ENCODE data around the gene DTWD2. TPM values are rescaled to one million over a fixed set of nuclear protein-coding genes. Genes with fewer than 3 reads are reported as not detected.
"Not testable (repeated sequence)": the region's sequence is repeated elsewhere in the genome, so short reads cannot be mapped to it uniquely, and the experiment has no call there.

Gene DTWD2
- total RNA-seq, 1 experiment from 2014 or later, result 10.0 TPM

DNA sequence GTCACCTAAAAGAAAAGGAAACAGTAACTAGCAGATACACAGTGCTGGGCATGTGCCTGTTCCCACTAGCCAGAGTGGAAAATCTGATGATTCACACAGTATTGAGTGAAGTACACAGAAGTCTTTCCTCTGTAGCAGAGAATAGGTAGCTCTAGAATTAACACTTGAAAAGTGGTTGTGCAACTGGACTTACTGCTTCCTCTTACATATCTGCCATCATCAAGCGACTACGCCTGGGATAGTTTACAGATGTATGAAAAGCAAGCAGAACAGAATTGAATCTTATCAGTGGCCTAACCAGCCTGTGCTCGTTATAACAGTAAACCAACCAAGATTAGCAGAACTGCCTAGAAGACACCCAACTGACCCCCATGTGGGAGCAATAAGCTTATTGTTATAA lies 130.6 kb downstream of the DTWD2 start:
- Histone ChIP-seq H3K4me3 (ENCODE audit: low read depth in 2 of 2, low read length in 2 of 2) (no peak overlapping the region), H3K27ac (ENCODE audit: low read length) (no peak overlapping the region), H3K9me3 (ENCODE audit: control insufficient read depth, insufficient read depth, low read depth, low read length) (no peaks in the 10 kb centered on the region), H3K4me1 (ENCODE audit: control insufficient read depth, insufficient read depth, low read length) (no peaks in the 10 kb centered on the region), H3K36me3 (ENCODE audit: control insufficient read depth, insufficient read depth, low read length) (no peaks in the 10 kb centered on the region), H3K27me3 (ENCODE audit: control insufficient read depth, insufficient read depth, low read length) (no peaks in the 10 kb centered on the region)
- in situ Hi-C loops (cut with HindIII; ENCODE audit: low pct_unique_long_range_greater_than_20kb, low sequenced_read_pairs) (no loop called here), intact Hi-C loops (cut with micrococcal nuclease; ENCODE audit: unreplicated experiment) (no loop called here)
- ChIA-PET CTCF (no interaction called here), POLR2A (no interaction called here)
- TF ChIP-seq SIN3A (IDR thresholded peaks at IDR 0.05; ENCODE audit: borderline replicate concordance, insufficient read depth, low read depth, low read length) (no peak), POLR2AphosphoS5 (IDR thresholded peaks at IDR 0.05; ENCODE audit: low read depth, low read length) (no peak), TCF7L2 (IDR thresholded peaks at IDR 0.05; ENCODE audit: low read depth, low read length) (no peak)
- TF ChIP-seq, protein P1, sequence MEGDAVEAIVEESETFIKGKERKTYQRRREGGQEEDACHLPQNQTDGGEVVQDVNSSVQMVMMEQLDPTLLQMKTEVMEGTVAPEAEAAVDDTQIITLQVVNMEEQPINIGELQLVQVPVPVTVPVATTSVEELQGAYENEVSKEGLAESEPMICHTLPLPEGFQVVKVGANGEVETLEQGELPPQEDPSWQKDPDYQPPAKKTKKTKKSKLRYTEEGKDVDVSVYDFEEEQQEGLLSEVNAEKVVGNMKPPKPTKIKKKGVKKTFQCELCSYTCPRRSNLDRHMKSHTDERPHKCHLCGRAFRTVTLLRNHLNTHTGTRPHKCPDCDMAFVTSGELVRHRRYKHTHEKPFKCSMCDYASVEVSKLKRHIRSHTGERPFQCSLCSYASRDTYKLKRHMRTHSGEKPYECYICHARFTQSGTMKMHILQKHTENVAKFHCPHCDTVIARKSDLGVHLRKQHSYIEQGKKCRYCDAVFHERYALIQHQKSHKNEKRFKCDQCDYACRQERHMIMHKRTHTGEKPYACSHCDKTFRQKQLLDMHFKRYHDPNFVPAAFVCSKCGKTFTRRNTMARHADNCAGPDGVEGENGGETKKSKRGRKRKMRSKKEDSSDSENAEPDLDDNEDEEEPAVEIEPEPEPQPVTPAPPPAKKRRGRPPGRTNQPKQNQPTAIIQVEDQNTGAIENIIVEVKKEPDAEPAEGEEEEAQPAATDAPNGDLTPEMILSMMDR (IDR thresholded peaks at IDR 0.05), result no peak
- ATAC-seq, result no peak
- no peak for DNase-seq (ENCODE audit: low read depth, low spot score)
- BruUV-seq (replicated peaks), result no TSS peak

DNA sequence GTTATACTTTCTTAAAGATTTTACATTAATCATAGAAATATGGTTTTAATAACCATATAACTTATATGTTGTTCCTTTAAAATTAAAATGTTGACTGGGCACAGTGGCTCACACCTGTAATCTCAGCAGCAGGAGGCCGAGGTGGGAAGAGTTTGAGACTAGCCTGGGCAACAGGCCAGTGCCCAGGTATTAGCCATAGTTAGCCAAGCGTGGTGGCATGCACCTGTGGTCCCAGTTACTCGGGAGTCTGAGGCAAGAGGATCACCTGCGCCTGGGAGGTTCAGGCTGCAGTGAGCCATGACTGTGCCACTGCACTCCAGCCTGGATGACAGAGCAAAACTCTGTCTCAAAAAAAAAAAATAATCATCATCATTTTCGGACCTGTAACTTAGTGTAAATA lies 133.5 kb downstream of the DTWD2 start:
- ChIA-PET POLR2A (no interaction called here), CTCF (no interaction called here)
- Histone ChIP-seq H3K36me3 (ENCODE audit: control insufficient read depth, insufficient read depth, low read length) (no peaks in the 10 kb centered on the region), H3K27ac (ENCODE audit: low read length) (no peak overlapping the region), H3K27me3 (ENCODE audit: control insufficient read depth, insufficient read depth, low read length) (no peaks in the 10 kb centered on the region), H3K9me3 (ENCODE audit: control insufficient read depth, insufficient read depth, low read depth, low read length) (no peaks in the 10 kb centered on the region), H3K4me1 (ENCODE audit: control insufficient read depth, insufficient read depth, low read length) (no peaks in the 10 kb centered on the region), H3K4me3 (ENCODE audit: low read depth in 2 of 2, low read length in 2 of 2) (no peak overlapping the region)
- in situ Hi-C loops (cut with HindIII; ENCODE audit: low pct_unique_long_range_greater_than_20kb, low sequenced_read_pairs), result no loop called here
- no peak for TF ChIP-seq POLR2AphosphoS5 (IDR thresholded peaks at IDR 0.05; ENCODE audit: low read depth, low read length)
- TF ChIP-seq, protein P1 (IDR thresholded peaks at IDR 0.05), result no peak
- TF ChIP-seq, protein P2, sequence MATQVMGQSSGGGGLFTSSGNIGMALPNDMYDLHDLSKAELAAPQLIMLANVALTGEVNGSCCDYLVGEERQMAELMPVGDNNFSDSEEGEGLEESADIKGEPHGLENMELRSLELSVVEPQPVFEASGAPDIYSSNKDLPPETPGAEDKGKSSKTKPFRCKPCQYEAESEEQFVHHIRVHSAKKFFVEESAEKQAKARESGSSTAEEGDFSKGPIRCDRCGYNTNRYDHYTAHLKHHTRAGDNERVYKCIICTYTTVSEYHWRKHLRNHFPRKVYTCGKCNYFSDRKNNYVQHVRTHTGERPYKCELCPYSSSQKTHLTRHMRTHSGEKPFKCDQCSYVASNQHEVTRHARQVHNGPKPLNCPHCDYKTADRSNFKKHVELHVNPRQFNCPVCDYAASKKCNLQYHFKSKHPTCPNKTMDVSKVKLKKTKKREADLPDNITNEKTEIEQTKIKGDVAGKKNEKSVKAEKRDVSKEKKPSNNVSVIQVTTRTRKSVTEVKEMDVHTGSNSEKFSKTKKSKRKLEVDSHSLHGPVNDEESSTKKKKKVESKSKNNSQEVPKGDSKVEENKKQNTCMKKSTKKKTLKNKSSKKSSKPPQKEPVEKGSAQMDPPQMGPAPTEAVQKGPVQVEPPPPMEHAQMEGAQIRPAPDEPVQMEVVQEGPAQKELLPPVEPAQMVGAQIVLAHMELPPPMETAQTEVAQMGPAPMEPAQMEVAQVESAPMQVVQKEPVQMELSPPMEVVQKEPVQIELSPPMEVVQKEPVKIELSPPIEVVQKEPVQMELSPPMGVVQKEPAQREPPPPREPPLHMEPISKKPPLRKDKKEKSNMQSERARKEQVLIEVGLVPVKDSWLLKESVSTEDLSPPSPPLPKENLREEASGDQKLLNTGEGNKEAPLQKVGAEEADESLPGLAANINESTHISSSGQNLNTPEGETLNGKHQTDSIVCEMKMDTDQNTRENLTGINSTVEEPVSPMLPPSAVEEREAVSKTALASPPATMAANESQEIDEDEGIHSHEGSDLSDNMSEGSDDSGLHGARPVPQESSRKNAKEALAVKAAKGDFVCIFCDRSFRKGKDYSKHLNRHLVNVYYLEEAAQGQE (IDR thresholded peaks at IDR 0.05; ENCODE audit: insufficient read depth in 1 of 2, low read depth in 2 of 2, low read length in 1 of 2), result no peak
- TF ChIP-seq TCF7L2 (IDR thresholded peaks at IDR 0.05; ENCODE audit: low read depth, low read length), result no peak
- TF ChIP-seq SIN3A (IDR thresholded peaks at IDR 0.05; ENCODE audit: borderline replicate concordance, insufficient read depth, low read depth, low read length), result no peak
- intact Hi-C loops (cut with micrococcal nuclease; ENCODE audit: unreplicated experiment), result no loop called here
- DNase-seq (ENCODE audit: low read depth, low spot score) (no peak), ATAC-seq (no peak)
- BruUV-seq (replicated peaks), result no TSS peak

DNA sequence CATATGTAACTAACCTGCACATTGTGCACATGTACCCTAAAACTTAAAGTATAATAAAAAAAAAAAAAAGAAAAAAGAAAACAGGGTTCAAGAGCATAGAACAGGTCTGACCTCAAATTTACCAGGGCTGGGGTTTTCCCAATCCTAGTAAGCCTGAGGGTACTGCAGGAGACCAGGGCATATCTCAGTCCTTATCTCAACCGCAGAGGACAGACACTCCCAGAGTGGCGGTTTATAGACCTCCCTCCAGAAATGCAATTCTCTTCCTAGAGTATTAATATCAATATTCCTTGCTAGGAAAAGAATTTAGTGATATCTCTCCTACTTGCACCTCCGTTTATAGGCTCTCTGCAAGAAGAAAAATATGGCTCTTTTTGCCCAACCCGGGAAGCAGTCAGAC lies 136.6 kb downstream of the DTWD2 start:
- POLR2A ChIA-PET; H3K9me3 ChIP-seq (ENCODE audit: control insufficient read depth, insufficient read depth, low read depth, low read length); BruUV-seq (replicated peaks); H3K27me3 ChIP-seq (ENCODE audit: control insufficient read depth, insufficient read depth, low read length); intact Hi-C loops (cut with micrococcal nuclease; ENCODE audit: unreplicated experiment); in situ Hi-C loops (cut with HindIII; ENCODE audit: low pct_unique_long_range_greater_than_20kb, low sequenced_read_pairs); H3K4me1 ChIP-seq (ENCODE audit: control insufficient read depth, insufficient read depth, low read length); ATAC-seq; DNase-seq (ENCODE audit: low read depth, low spot score); H3K27ac ChIP-seq (ENCODE audit: low read length); CTCF ChIA-PET; H3K36me3 ChIP-seq (ENCODE audit: control insufficient read depth, insufficient read depth, low read length); H3K4me3 ChIP-seq (ENCODE audit: low read depth in 2 of 2, low read length in 2 of 2): not testable (repeated sequence)

DNA sequence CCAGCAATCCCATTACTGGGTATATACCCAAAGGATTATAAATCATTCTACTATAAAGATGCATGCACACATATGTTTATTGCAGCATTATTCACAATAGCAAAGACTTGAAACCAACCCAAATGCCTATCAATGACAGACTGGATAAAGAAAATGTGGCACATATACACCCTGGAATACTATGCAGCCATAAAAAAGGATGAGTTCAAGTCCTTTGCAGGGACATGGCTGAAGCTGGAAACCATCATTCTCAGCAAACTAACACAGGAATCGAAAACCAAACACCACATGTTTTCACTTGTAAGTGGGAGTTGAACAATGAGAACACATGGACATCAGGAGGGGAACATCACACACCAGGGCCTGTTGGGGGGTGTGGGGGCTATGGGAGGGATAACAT lies 138.8 kb downstream of the DTWD2 start:
- H3K4me3 ChIP-seq (ENCODE audit: low read depth in 2 of 2, low read length in 2 of 2); H3K27me3 ChIP-seq (ENCODE audit: control insufficient read depth, insufficient read depth, low read length); in situ Hi-C loops (cut with HindIII; ENCODE audit: low pct_unique_long_range_greater_than_20kb, low sequenced_read_pairs); H3K36me3 ChIP-seq (ENCODE audit: control insufficient read depth, insufficient read depth, low read length); H3K27ac ChIP-seq (ENCODE audit: low read length); CTCF ChIA-PET; BruUV-seq (replicated peaks); POLR2A ChIA-PET; DNase-seq (ENCODE audit: low read depth, low spot score); H3K9me3 ChIP-seq (ENCODE audit: control insufficient read depth, insufficient read depth, low read depth, low read length); ATAC-seq; H3K4me1 ChIP-seq (ENCODE audit: control insufficient read depth, insufficient read depth, low read length); intact Hi-C loops (cut with micrococcal nuclease; ENCODE audit: unreplicated experiment): not testable (repeated sequence)
